ENCODE measurements around the gene PFKL. TPM values are rescaled to one million over a fixed set of nuclear protein-coding genes. Genes with fewer than 3 reads are reported as not detected.

The PFKL gene
- total RNA-seq, 1 experiment from 2014 or later: 134 TPM

GRCh38 chr21:44370786-44371410 lies 71.0 kb downstream of the PFKL start:
- H3K9me3 Mint-ChIP-seq: peaks cover 27% of the 10 kb centered on the region
- DNase-seq (ENCODE audit: low spot score) (no peak), ATAC-seq (no peak)
- H3K4me3 Mint-ChIP-seq: peak overlapping the region; percentile 51
- ChIA-PET POLR2A (no interaction called here), CTCF (interaction anchor here (2.8 kb wide), 1 partner anchor 109 kb away, joined by 17 read pairs; no protein-coding TSS in a partner anchor)
- TF ChIP-seq FOXK1 (CRISPR knock-in tag; IDR thresholded peaks at IDR 0.05): no peak
- no peak for TF ChIP-seq ATF1 (CRISPR knock-in tag; IDR thresholded peaks at IDR 0.05)
- TF ChIP-seq ZNF317 (CRISPR knock-in tag; IDR thresholded peaks at IDR 0.05; ENCODE audit: borderline replicate concordance, low read depth): no peak
- no peak for TF ChIP-seq ZNF281 (CRISPR knock-in tag; IDR thresholded peaks at IDR 0.05)
- TF ChIP-seq JAZF1 (CRISPR knock-in tag; IDR thresholded peaks at IDR 0.05): no peak
- no peak for TF ChIP-seq NR2C2 (CRISPR knock-in tag; IDR thresholded peaks at IDR 0.05)
- no peak for TF ChIP-seq ZNF425 (CRISPR knock-in tag; conservative IDR thresholded peaks at IDR 0.05)
- TF ChIP-seq NFYB (CRISPR knock-in tag; conservative IDR thresholded peaks at IDR 0.05; ENCODE audit: low read depth): no peak
- TF ChIP-seq CTCF (IDR thresholded peaks at IDR 0.05): no peak
- peaks cover 11% of the 10 kb centered on the region for H3K36me3 Mint-ChIP-seq
- peaks cover 10% of the 10 kb centered on the region; the same call in 1 of the 2 replicates for H3K4me1 Mint-ChIP-seq
- H3K27me3 Mint-ChIP-seq (ENCODE audit: low read depth): peaks cover 40% of the 10 kb centered on the region
- no peak overlapping the region for H3K27ac Mint-ChIP-seq

GRCh38 chr21:44371596-44371995 lies 71.7 kb downstream of the PFKL start:
- CTCF ChIA-PET: no interaction called here
- DNase-seq (ENCODE audit: low spot score) (no peak), ATAC-seq (no peak)
- Mint-ChIP-seq H3K27me3 (ENCODE audit: low read depth) (peaks cover 39% of the 10 kb centered on the region), H3K9me3 (peaks cover 28% of the 10 kb centered on the region), H3K27ac (no peak overlapping the region), H3K4me1 (peaks cover 10% of the 10 kb centered on the region; the same call in 1 of the 2 replicates), H3K4me3 (no peak overlapping the region), H3K36me3 (peaks cover 11% of the 10 kb centered on the region)
- POLR2A ChIA-PET: no interaction called here
- TF ChIP-seq ATF1 (CRISPR knock-in tag; IDR thresholded peaks at IDR 0.05) (no peak), MLX (CRISPR knock-in tag; IDR thresholded peaks at IDR 0.05) (no peak), ZNF423 (CRISPR knock-in tag; IDR thresholded peaks at IDR 0.05) (no peak), AFF4 (CRISPR knock-in tag; IDR thresholded peaks at IDR 0.05; ENCODE audit: borderline replicate concordance) (no peak), MYBL2 (CRISPR knock-in tag; IDR thresholded peaks at IDR 0.05) (no peak), ZNF425 (CRISPR knock-in tag; conservative IDR thresholded peaks at IDR 0.05) (no peak), SOX15 (CRISPR knock-in tag; IDR thresholded peaks at IDR 0.05) (no peak), ERG (CRISPR knock-in tag; IDR thresholded peaks at IDR 0.05) (no peak)

Data from WTC11 (cell line).